ENCODE measurements around the gene CPN2.

GRCh38 chr3:194346621-194347020 is 4.5 kb downstream of the CPN2 start:
- TF ChIP-seq PBX3 (IDR thresholded peaks at IDR 0.05) (no peak), CTCF (IDR thresholded peaks at IDR 0.05) (no peak), POLR2A (IDR thresholded peaks at IDR 0.05; ENCODE audit: low read length) (no peak), RNF2 (IDR thresholded peaks at IDR 0.05; ENCODE audit: borderline replicate concordance, low read depth) (no peak), MAFK (IDR thresholded peaks at IDR 0.05; ENCODE audit: partially characterized antibody) (no peak), MAZ (IDR thresholded peaks at IDR 0.05; ENCODE audit: borderline replicate concordance, low read depth, low read length) (no peak)
- TF ChIP-seq, protein P1, sequence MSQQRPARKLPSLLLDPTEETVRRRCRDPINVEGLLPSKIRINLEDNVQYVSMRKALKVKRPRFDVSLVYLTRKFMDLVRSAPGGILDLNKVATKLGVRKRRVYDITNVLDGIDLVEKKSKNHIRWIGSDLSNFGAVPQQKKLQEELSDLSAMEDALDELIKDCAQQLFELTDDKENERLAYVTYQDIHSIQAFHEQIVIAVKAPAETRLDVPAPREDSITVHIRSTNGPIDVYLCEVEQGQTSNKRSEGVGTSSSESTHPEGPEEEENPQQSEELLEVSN (IDR thresholded peaks at IDR 0.05; ENCODE audit: borderline replicate concordance, low read depth): no peak
- TF ChIP-seq, protein P2, sequence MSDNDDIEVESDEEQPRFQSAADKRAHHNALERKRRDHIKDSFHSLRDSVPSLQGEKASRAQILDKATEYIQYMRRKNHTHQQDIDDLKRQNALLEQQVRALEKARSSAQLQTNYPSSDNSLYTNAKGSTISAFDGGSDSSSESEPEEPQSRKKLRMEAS (IDR thresholded peaks at IDR 0.05): no peak
